Measurements from ENCODE around the gene CARMIL1. TPM values are rescaled to one million over a fixed set of nuclear protein-coding genes. Genes with fewer than 3 reads are reported as not detected.
A peak's percentile ranks its signal among the peaks of the same experiment; 100 is the strongest.
"Not testable (repeated sequence)": the region's sequence is repeated elsewhere in the genome, so short reads cannot be mapped to it uniquely, and the experiment has no call there.

Gene CARMIL1
- polyA plus RNA-seq, 1 donor, result 106 TPM

DNA sequence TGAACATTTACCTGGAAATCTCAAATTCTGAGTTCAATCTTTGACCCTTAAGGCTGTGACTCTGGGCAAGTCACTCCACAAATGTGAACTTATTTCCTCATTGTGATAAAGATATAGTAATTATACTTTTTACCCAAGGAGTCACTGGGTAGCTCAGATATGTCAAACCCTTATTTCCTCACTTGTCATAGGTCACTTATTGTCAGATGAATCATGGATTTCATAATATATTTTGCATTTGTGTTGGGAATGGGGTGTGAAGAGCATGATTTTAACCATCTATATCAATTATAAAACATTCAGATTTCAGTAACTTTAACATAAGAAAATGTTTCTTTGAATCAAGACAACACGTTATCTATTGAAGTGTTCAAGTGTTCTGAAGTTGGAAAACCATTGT, 3.7 kb upstream of the CARMIL1 start:
- no peak for DNase-seq

DNA sequence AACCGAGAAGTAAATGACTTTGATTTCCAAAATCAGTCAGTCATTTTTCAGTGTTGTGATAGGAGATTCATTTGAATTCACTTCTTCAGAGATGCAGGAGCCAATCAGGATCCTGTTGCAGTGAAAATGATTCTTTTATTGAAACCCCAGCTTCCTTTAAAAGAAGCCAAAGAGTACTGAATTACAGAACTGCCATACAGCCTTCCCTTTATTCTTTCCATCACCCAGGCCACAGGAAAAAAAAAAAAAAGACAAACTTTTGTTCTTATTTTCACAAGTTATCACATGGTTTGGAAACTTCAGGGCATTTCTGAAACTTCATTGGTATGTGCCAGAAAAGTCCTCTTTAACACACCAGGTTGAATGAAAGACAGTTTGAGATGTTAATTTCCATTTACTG, 1.8 kb upstream of the CARMIL1 start:
- DNase-seq, result no peak

DNA sequence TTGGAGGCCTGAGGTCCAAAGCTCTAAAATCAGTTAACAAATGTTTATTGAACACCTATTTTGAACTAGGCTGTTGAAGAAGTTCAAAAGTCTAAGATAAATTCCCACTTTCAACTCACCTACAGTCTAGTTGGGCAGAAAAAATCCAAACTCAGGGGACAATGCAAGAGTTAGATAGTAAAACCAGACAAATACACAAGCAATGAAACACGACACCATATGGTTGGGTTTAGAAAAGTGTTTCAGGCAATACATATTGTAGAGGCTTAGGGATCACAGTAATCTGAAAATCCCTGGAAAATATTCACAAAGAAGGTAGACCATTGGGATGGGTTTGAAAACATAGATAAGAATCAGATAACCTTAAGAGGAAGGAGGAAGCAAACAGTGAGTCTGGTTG, 1.3 kb upstream of the CARMIL1 start:
- no peak for DNase-seq

DNA sequence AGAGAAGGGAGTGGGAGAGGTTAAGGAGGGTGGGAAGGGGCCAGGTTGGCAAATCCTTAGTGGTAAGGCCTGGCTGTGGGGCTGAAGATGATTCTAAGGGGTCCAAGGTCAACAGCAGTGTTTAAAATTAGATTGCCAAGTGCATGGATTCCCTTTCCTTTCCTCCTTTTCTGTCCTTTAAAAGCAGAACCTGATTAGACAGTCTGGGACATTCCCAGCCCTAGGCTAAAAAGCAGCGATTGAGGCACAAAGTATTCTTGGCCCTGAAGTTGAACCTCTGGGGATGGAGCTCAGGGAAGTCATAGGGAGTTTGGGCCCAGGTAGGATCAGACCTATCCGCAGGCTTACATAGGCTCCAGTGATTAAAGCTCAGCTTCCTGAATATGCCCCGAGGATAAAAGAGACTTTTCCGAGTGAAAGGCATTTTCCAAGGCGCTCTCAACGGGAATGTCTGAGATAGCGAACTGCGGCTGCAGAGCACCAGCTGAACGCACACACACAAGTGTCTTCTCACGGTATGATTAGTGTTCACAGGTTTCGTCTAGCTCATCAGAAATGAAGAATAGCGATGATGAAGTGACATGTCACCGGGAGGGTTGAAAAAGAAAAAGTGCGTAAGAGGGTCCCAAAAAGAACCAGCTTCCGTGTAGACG, 787 bp upstream of the CARMIL1 start:
- no peak for DNase-seq

DNA sequence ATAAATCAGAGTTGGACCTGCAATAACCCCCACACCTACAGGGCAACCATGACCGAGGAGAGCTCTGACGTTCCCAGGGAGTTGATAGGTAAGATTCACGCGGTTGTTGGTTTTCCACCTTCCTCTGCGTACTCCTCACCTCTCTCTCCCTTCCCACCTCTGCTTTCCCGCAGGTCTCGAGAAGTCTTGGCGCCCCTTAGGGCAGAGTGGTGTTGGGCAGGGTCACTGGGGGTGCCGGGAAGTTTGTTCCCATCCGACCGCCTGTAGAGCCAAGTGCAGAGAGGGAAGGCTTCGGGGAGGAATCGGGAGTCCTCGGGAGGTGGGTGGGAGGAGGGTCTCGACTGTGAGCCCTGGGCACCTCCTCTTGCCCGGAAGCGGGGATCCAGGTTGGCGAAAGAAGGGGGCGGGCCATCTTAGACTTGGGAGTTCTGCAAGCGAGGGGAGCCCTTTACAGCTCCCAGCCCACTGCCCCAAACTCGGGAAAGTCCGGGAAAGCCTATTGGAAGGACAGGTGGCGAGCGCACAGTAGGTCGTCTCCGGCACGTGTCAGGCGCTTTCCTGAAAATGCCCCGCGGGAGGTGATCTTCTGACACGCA, 672 bp downstream of the CARMIL1 start:
- no peak for DNase-seq

GRCh38 chr6:25280344-25281074, 1.3 kb downstream of the CARMIL1 start:
- DNase-seq, result no peak

GRCh38 chr6:25286891-25287290, 7.7 kb downstream of the CARMIL1 start:
- no peak for DNase-seq

DNA sequence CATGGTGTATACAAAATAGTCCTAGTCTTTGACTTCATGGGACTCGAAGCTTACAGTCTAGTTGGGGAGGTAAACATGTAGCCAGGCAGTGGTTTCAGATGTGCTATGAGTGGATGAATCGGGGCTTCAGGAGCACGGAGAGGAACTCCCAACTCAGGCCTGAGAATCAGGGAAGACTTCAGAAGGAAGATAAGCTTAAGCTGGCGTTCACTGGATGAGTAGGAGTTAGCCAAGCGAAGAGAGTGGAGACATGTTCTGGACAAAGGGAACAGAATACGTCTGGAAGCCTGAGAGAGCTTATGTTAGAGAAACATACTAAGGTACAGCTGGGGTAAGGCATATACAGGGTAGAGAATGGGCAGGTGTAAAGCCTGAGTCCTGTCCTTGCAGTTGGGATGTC, 8.8 kb downstream of the CARMIL1 start:
- DNase-seq, result no peak

- DNase-seq, result no peak
These were observed 9.3 kb downstream of the CARMIL1 start for GRCh38 chr6:25288518-25288917.

DNA sequence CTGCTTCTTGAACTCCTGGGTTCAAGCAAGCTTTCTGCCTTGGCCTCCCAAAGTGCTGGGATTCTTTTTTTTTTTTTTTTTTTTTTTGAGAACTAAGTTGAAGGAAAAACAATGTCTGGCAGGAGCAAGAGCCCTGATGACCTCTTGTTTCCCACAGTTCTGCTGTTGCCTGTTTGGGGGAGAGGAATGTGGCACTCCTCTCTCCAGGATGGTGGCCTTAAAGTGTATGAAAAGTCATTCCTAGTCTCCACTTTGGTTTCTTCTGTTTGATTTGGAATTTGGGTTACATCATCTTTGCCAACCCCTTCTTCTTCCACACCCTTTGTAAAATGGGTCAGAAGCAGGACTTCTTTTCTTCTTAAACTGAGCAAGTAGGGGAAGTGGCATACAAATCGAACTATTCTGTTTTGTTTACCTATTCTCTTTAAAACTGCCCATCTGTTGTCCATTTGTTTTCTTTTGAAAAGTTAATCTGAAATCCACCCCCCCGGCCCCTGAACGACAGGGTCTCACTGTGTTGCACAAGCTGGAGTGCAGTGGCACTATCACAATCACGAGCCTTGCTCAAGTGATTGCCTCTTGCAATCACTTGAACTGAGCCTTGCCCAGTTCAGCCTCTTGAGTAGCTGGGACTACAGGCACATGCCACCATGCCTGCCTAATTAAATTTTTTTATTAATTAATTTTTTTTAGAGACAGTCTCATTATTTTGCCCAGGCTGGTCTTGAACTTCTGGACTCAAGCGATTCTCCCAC, 11.3 kb downstream of the CARMIL1 start:
- no peak for DNase-seq

DNA sequence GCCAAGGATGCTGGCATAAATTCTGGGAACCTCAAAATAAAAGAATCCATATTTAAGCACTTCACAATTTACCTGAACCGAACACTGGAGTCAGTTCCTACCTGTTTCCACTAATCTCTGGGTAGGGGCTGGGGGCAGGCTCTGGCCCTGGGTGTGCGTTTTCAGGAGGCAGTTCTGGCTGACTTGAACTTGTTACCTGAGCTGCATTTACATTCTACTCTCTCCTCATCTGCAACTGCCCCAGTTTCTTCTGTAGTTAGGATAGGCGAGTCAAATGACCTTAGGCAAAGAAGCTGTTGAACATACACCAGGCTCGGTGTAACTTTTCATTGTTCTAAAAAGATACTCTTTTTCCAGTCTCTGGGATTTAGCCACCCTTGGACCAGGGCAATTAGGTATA, 13.2 kb downstream of the CARMIL1 start:
- no peak for DNase-seq

GRCh38 chr6:25295651-25296050, 16.5 kb downstream of the CARMIL1 start:
- DNase-seq, result no peak

GRCh38 chr6:25296217-25296905, 17.2 kb downstream of the CARMIL1 start:
- DNase-seq, result no peak

GRCh38 chr6:25297039-25297441, 17.9 kb downstream of the CARMIL1 start:
- peak; percentile 42 for DNase-seq

- no peak for DNase-seq
These were observed 18.8 kb downstream of the CARMIL1 start for GRCh38 chr6:25297823-25298522.

DNA sequence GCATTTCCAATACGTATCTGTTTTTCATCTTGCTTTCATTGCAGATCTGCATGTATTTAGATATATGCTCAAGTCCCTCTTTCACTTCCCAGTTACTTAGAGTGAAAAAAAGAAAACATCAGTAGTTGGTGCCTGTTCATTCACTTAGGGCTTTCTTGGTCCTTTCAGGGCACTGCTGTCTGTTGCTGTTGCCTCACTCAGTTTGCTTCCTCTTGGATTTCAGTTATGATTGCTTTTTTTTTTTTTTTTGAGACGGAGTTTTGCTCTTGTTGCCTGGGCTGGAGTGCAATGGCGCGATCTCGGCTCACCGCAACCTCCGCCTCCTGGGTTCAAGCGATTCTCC, 19.3 kb downstream of the CARMIL1 start:
- DNase-seq, result not testable (repeated sequence)

DNA sequence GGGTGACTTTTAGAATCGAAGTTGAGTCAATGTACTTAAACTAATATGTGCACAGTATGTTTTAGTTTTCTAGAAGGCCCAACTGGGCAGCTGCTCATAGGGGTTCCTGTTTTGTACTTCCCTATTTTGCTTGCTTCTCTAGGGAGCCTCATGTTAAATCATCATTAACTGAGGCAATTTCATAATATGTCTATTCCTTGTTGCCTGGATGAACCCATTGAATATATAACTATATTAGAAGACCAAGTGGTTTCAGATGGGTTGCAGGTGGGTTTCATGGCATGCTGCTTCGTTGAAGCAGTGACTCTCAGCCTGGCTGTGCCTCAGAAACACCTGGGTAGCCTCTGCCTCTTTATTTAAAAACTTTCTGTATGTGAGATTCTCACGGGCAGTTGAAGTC, 22.2 kb downstream of the CARMIL1 start:
- no peak for DNase-seq

DNA sequence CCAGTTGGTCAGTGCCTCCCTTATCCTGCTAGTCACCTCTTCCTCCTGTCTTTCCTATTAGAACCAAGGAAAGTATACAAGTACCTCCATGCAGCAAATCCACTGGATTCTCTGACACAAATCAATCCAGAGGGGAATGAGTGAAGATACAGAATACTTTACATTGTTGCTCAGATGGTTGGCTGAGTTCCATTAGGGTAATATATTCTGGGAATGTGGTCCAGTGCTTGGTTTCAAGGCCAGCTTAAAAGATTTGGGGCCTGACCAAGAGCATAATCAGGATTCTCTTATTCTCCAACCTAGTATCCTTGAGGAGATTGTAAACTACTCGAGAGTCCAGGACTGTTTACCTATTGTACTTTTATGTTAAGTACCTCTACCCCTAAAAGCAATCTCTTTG, 23.0 kb downstream of the CARMIL1 start:
- DNase-seq, result no peak

DNA sequence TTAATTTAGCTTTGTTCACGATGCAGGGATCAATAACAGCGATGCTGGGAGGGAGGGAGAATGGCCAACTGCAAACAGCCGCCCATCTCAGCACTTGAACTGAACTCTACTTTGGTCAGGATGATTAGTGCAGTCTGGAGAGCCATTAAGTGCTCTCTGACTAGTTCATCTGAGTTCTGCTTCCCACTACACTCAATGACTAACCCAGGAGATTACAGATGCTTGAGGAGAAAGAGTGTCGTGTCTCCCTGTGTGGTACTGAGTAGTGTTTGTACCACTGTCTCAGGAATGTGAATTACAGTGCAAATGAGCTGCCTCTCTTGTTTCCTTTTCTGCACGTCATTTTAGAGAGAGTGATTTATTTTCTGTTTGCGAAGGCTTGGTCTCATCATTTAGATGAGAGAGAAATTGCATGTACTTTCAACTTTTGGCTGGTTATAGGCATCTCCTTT, 23.5 kb downstream of the CARMIL1 start:
- DNase-seq, result no peak

- no peak for DNase-seq
These were observed 24.1 kb downstream of the CARMIL1 start for GRCh38 chr6:25303254-25303653.

- DNase-seq, result no peak
These were observed 27.2 kb downstream of the CARMIL1 start for GRCh38 chr6:25306379-25306778.

All from left kidney (tissue), 2 donors.